GM21717 (cell line): Measurements from ENCODE around the gene ZNF775.

ENCODE experiments used
- ATAC-seq: cut with Tn5 transposase; IDR thresholded peaks from one replicate; pipeline ENCODE4 v1.9.1; 2021; ENCODE audit warnings: mild to moderate bottlenecking, moderate library complexity; ENCODE audit not compliant: unreplicated experiment

Gene ZNF775

GRCh38 chr7:150400008-150400787 is 21.1 kb downstream of the ZNF775 start:
- no peak for ATAC-seq

GRCh38 chr7:150400788-150401423 is 21.8 kb downstream of the ZNF775 start:
- no peak for ATAC-seq

- ATAC-seq = no peak
Measured at GRCh38 chr7:150401424-150401790, 22.3 kb downstream of the ZNF775 start.

GRCh38 chr7:150401861-150402631 is 22.9 kb downstream of the ZNF775 start:
- no peak for ATAC-seq

- ATAC-seq = no peak
Measured at GRCh38 chr7:150402671-150403321, 23.7 kb downstream of the ZNF775 start.

GRCh38 chr7:150403376-150404171 is 24.4 kb downstream of the ZNF775 start:
- ATAC-seq = no peak

- no peak for ATAC-seq
Measured at GRCh38 chr7:150404172-150404804, 25.2 kb downstream of the ZNF775 start.

GRCh38 chr7:150404805-150405583 is 25.9 kb downstream of the ZNF775 start:
- peak; percentile 53 for ATAC-seq

- ATAC-seq = no peak
Measured at GRCh38 chr7:150405584-150406311, 26.6 kb downstream of the ZNF775 start.

GRCh38 chr7:150406312-150406566 is 27.1 kb downstream of the ZNF775 start:
- no peak for ATAC-seq

GRCh38 chr7:150406567-150407421 is 27.7 kb downstream of the ZNF775 start:
- ATAC-seq = peak; percentile 61

- no peak for ATAC-seq
Measured at GRCh38 chr7:150407588-150408392, 28.7 kb downstream of the ZNF775 start.

- ATAC-seq = no peak
Measured at GRCh38 chr7:150408393-150409299, 29.5 kb downstream of the ZNF775 start.

- ATAC-seq = no peak
Measured at GRCh38 chr7:150409300-150410030, 30.3 kb downstream of the ZNF775 start.

- no peak for ATAC-seq
Measured at GRCh38 chr7:150410131-150410530, 31.0 kb downstream of the ZNF775 start.
